Psoas muscle (tissue), 8 donors: Measurements from ENCODE around the gene SYT14. TPM values are rescaled to one million over a fixed set of nuclear protein-coding genes. Genes with fewer than 3 reads are reported as not detected.
"Not testable (repeated sequence)": the region's sequence is repeated elsewhere in the genome, so short reads cannot be mapped to it uniquely, and the experiment has no call there.

Experiments used
- ATAC-seq, 4 donors: fragments of 200-7000 bp; cut with Tn5 transposase; one replicate each; pipeline ENCODE4 v1.9.1; 2020; ENCODE audit warnings: moderate library complexity in 3 of 4, mild to moderate bottlenecking in 2 of 4
- DNase-seq, 2 donors: peaks; one replicate each; pipeline ENCODE4 v3.0.0-alpha.2; 2020
- H3K27ac ChIP-seq: fragments of 200-600 bp; one replicate; pipeline ENCODE4 v1.8.0; 2022
- H3K27me3 ChIP-seq, 3 donors: fragments of 200-600 bp in 1 of 3; one replicate each; pipeline versions ENCODE4 v1.6.1 to v1.8.0; 2013 to 2022; ENCODE audit warnings: low read length in 2 of 3, mild to moderate bottlenecking in 2 of 3, moderate library complexity in 1 of 3; ENCODE audit not compliant: insufficient read depth in 3 of 3
- H3K36me3 ChIP-seq, 2 donors: fragments of 200-600 bp in 1 of 2; one replicate each; pipeline versions ENCODE4 v1.6.1 to v1.8.0; 2013 to 2022; ENCODE audit warnings: low read depth in 1 of 2, mild to moderate bottlenecking in 1 of 2, moderate library complexity in 1 of 2; ENCODE audit not compliant: insufficient read depth in 1 of 2
- H3K4me1 ChIP-seq: fragments of 200-600 bp; one replicate; pipeline ENCODE4 v1.8.0; 2022
- H3K4me3 ChIP-seq: fragments of 200-600 bp; one replicate; pipeline ENCODE4 v1.8.0; 2022; ENCODE audit warnings: mild to moderate bottlenecking
- H3K9me3 ChIP-seq: fragments of 200-600 bp; one replicate; pipeline ENCODE4 v1.8.0; 2022
- CTCF ChIP-seq: fragments of 200-600 bp; IDR thresholded peaks from one replicate; pipeline ENCODE4 v1.8.0; 2022; ENCODE audit warnings: antibody characterized with exemption
- WGBS, 3 donors: extraction: QIAGEN DNeasy Blood & Tissue Kit; methylation state at CpG; one replicate each; pipeline versions ENCODE4 v1.1.6 to v1.1.7; 2013; 5-methylcytosine and 5-hydroxymethylcytosine counted together
- intact Hi-C, 2 donors: fragments of 100-400 bp; cut with DNase I; formaldehyde crosslinking; loops; one replicate each; pipeline versions ENCODE4 v1.11.0 to v1.14.2; 2022
- polyA plus RNA-seq, 3 donors: library from polyadenylated mRNA; stranded (reverse); fragments of 200-250 nt; gene quantifications; one replicate each; pipeline ENCODE4 v1.2.3, GENCODE V29; 2013
- total RNA-seq, 4 donors: library from RNA; stranded (reverse); fragmentation: NEBNext Ultra II Directional in 2 of 4; extraction: Animal tissue kit (Norgen Biotek cat#: 25700) in 2 of 4; gene quantifications; one replicate each; pipeline versions ENCODE4 v1.2.1 to v1.2.4, GENCODE V29; 2021 to 2023
- donor health status: healthy with polysubstance abuse.
- donor health status: DM: no; HTN: no; CAD: no; lungs with moderate emphysema.
- donor health status: Bipolar disorder and iron deficiency.
- donor health status: healthy.
- donor health status: DM: yes; HTN: yes; CAD: no.
- donor health status: DM: no; HTN: no; CAD: no.
- donor health status: DM: no; HTN: no; CAD: no.
- donor health status: DM: yes; HTN: yes; CAD: no.

Gene SYT14
- total and polyA plus RNA-seq, 7 donors: under 0.01 to 0.18 (median 0.04) TPM; not detected in 3

DNA sequence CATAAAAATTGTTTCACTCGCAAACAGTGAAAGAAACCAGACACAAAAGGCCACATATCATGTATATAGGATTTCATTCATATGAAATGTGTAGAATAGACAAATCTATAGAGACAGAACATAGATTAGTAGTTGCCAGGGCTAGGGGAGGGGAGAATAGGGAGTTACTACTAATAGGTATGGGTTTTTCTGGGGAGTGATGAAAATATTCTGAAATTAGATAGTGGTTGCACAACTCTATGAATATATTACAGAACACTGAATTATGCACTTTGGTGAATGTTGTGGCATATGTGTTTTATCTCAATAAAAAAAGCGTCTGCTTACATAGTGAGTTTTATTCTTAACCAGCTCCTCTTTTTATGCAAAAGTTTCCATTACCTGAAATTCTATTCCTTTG is 21.6 kb downstream of the SYT14 start:
- intact Hi-C loops: no loop called here
- Histone ChIP-seq H3K27me3 (no peaks in the 10 kb centered on the region), H3K9me3 (no peaks in the 10 kb centered on the region), H3K4me3 (no peak overlapping the region), H3K27ac (no peak overlapping the region), H3K4me1 (no peaks in the 10 kb centered on the region), H3K36me3 (no peaks in the 10 kb centered on the region)
- DNase-seq: no peak
- TF ChIP-seq CTCF: no peak
- 84 to 92% (median 89%) methylated on average over 2 of the region's 2 CpGs for WGBS, 3 donors
- ATAC-seq: no peak

- Histone ChIP-seq H3K27ac (no peak overlapping the region), H3K4me1 (no peaks in the 10 kb centered on the region), H3K4me3 (no peak overlapping the region), H3K36me3 (no peaks in the 10 kb centered on the region), H3K27me3 (no peaks in the 10 kb centered on the region), H3K9me3 (no peaks in the 10 kb centered on the region)
- intact Hi-C loops: no loop called here
- WGBS, 3 donors: 58 to 73% (median 62%) methylated on average over 2 of the region's 2 CpGs
- no peak for DNase-seq
- no peak for TF ChIP-seq CTCF
- ATAC-seq: no peak
These were observed 22.9 kb downstream of the SYT14 start for GRCh38 chr1:209960926-209961325.

DNA sequence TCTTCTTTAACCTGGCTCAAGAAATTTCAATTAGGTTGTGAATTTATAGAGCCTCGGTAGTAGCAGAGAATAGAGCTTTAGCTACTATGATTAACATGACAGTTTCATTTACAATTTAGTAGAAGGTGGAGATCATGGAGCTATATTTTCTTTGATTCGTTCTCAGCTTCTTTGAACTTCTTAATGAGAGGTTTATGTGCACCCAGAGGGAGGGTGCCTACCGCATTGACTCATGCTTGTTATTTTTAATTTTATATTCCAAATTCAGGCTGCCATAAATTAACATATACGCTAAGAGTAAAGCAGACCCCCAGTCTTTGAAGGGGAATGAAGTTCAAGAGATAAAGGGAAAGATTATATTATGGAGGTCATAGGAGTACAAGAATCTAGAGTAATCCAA is 24.4 kb downstream of the SYT14 start:
- no peak for DNase-seq
- Histone ChIP-seq H3K9me3 (no peaks in the 10 kb centered on the region), H3K36me3 (no peaks in the 10 kb centered on the region), H3K27ac (no peak overlapping the region), H3K27me3 (no peaks in the 10 kb centered on the region), H3K4me3 (no peak overlapping the region), H3K4me1 (no peaks in the 10 kb centered on the region)
- intact Hi-C loops: no loop called here
- no peak for ATAC-seq
- TF ChIP-seq CTCF: no peak
- 62 to 71% (median 70%) methylated on average over 4 of the region's 4 CpGs for WGBS, 3 donors

GRCh38 chr1:209962856-209963255 is 24.8 kb downstream of the SYT14 start:
- intact Hi-C loops: no loop called here
- 12 to 50% (median 35%) methylated on average over 1 of the region's 1 CpG for WGBS, 3 donors
- H3K27me3 ChIP-seq: no peaks in the 10 kb centered on the region
- H3K36me3 ChIP-seq: no peaks in the 10 kb centered on the region
- no peak for DNase-seq
- no peak for TF ChIP-seq CTCF
- H3K27ac ChIP-seq: no peak overlapping the region
- no peaks in the 10 kb centered on the region for H3K4me1 ChIP-seq
- no peaks in the 10 kb centered on the region for H3K9me3 ChIP-seq
- H3K4me3 ChIP-seq: no peak overlapping the region
- no peak for ATAC-seq

- H3K36me3 ChIP-seq: no peaks in the 10 kb centered on the region
- intact Hi-C loops: no loop called here
- 93 to 95% (median 94%) methylated on average over 9 of the region's 9 CpGs for WGBS, 3 donors
- no peak for ATAC-seq
- no peak for TF ChIP-seq CTCF
- no peaks in the 10 kb centered on the region for H3K27me3 ChIP-seq
- no peak overlapping the region for H3K27ac ChIP-seq
- H3K4me3 ChIP-seq: no peak overlapping the region
- H3K4me1 ChIP-seq: no peaks in the 10 kb centered on the region
- no peak for DNase-seq
- no peaks in the 10 kb centered on the region for H3K9me3 ChIP-seq
These were observed 28.0 kb downstream of the SYT14 start for GRCh38 chr1:209965996-209966395.

DNA sequence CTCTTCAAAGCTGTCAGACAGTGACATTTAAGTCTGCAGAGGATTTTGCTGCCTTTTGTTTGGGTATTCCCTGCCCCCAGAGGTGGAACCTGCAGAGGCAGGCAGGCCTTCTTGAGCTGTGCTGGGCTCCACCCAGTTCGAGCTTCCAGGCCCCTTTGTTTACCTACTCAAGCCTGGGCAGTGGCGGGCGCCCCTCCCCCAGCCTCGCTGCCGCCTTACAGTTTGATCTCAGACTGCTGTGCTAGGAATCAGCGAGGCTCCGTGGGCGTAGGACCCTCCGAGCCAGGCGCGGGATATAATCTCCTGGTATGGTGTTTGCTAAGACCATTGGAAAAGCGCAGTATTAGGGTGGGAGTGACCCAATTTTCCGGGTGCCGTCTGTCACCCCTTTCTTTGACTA is 40.7 kb downstream of the SYT14 start:
- ATAC-seq, H3K36me3 ChIP-seq, H3K9me3 ChIP-seq, H3K4me1 ChIP-seq, H3K27me3 ChIP-seq, H3K27ac ChIP-seq, intact Hi-C loops, DNase-seq, H3K4me3 ChIP-seq: not testable (repeated sequence)
- 80 to 87% (median 80%) methylated on average over 14 of the region's 14 CpGs for WGBS, 3 donors
